ENCODE results near the gene TFR2. TPM values are rescaled to one million over a fixed set of nuclear protein-coding genes. Genes with fewer than 3 reads are reported as not detected.

Gene TFR2
- total and polyA plus RNA-seq, 9 of the 15 experiments (the other 6 are each of a cell fraction or from before 2014, with no cell fraction given), result 3.8 to 123 (median 51.1) TPM

- TSS peak; percentile 35 for BruUV-seq (replicated peaks)
- ChIA-PET CTCF (ENCODE audit: low intra/inter-chr PET ratio) (interaction anchor here (0.6 kb wide), 1 partner anchor 12 kb away, joined by 4 read pairs; no protein-coding TSS in a partner anchor), POLR2A (interaction anchor here (0.8 to 1.4 kb wide), 4 partner anchors 14 to 48 kb away, joined by 4 to 5 read pairs (median 4); no protein-coding TSS in a partner anchor)
- in situ Hi-C loops (cut with MboI) (no loop called here), intact Hi-C loops (cut with micrococcal nuclease) (loop anchor here (5.0 kb wide), 1 partner anchor 47 kb away; no protein-coding TSS in a partner anchor)
- Histone ChIP-seq H3K79me2 (ENCODE audit: control insufficient read depth, insufficient read depth, low read length) (peaks cover 46% of the 10 kb centered on the region), H3K36me3 (ENCODE audit: control insufficient read depth, insufficient read depth, low read length) (peaks cover 33% of the 10 kb centered on the region; the same call in 2 of the 3 replicates), H3K27me3 (ENCODE audit: control insufficient read depth in 2 of 2, insufficient read depth in 2 of 2, low read length in 2 of 2) (no peaks in the 10 kb centered on the region), H3K4me1 (replicated peaks in 1 of 2; ENCODE audit: control insufficient read depth in 2 of 2, insufficient read depth in 2 of 2, low read length in 2 of 2) (peaks cover 0 to 66% of the 10 kb centered on the region in 2 experiments; a peak in 4 of 5 replicates), H3K4me3 (peak overlapping the region; percentile 99), H3K9me1 (ENCODE audit: control insufficient read depth, insufficient read depth, low read length) (no peaks in the 10 kb centered on the region), H2AFZ (ENCODE audit: low read depth, low read length) (peak overlapping the region; percentile 43; the same call in 1 of the 2 replicates), H3K9ac (ENCODE audit: insufficient read depth in 1 of 2, low read depth in 2 of 2, low read length in 2 of 2) (peak overlapping the region; percentile 93 to 98), H4K20me1 (replicated peaks; ENCODE audit: control insufficient read depth, insufficient read depth, low read length) (peaks cover 11% of the 10 kb centered on the region; the same call in 1 of the 2 replicates), H3K4me2 (ENCODE audit: insufficient read depth, low read length) (peak overlapping the region; percentile 88), H3K27ac (ENCODE audit: extremely low read depth, low read depth, low read length) (peak overlapping the region; percentile 98), H3K9me3 (replicated peaks; ENCODE audit: control insufficient read depth, insufficient read depth, low read depth, low read length) (no peaks in the 10 kb centered on the region)
- peak; percentile 17 for ATAC-seq
- FAIRE-seq, result peak; percentile 55
- 1% methylated on average over 31 of the region's 43 CpGs for WGBS (ENCODE audit: insufficient coverage, low coverage, missing lambda C conversion rate)
- peak in 1 of 4 experiments; percentile 60 for DNase-seq (ENCODE audit: extremely low read depth in 1 of 4, low spot score in 3 of 4)
- TF ChIP-seq, protein P1, sequence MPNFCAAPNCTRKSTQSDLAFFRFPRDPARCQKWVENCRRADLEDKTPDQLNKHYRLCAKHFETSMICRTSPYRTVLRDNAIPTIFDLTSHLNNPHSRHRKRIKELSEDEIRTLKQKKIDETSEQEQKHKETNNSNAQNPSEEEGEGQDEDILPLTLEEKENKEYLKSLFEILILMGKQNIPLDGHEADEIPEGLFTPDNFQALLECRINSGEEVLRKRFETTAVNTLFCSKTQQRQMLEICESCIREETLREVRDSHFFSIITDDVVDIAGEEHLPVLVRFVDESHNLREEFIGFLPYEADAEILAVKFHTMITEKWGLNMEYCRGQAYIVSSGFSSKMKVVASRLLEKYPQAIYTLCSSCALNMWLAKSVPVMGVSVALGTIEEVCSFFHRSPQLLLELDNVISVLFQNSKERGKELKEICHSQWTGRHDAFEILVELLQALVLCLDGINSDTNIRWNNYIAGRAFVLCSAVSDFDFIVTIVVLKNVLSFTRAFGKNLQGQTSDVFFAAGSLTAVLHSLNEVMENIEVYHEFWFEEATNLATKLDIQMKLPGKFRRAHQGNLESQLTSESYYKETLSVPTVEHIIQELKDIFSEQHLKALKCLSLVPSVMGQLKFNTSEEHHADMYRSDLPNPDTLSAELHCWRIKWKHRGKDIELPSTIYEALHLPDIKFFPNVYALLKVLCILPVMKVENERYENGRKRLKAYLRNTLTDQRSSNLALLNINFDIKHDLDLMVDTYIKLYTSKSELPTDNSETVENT (CRISPR knock-in tag; IDR thresholded peaks at IDR 0.05), result 0 out of 2 replicates have a peak, but pooled peaks have one; percentile 12
- TF ChIP-seq CHD1 (IDR thresholded peaks at IDR 0.05; ENCODE audit: low read length) (peak; percentile 63), ZHX1 (conservative IDR thresholded peaks at IDR 0.05; ENCODE audit: low read length) (no peak), ZNF324 (CRISPR knock-in tag; IDR thresholded peaks at IDR 0.05) (no peak), CREB1 (IDR thresholded peaks at IDR 0.05) (no peak), CREB1 (CRISPR knock-in tag; IDR thresholded peaks at IDR 0.05) (no peak), SPI1 (IDR thresholded peaks at IDR 0.05; ENCODE audit: borderline replicate concordance, low read depth, low read length) (0 out of 2 replicates have a peak, but pooled peaks have one; percentile 20), HNRNPL (IDR thresholded peaks at IDR 0.05; ENCODE audit: low read depth, low read length) (no peak), NFE2L1 (tag; IDR thresholded peaks at IDR 0.05; ENCODE audit: borderline replicate concordance, low read depth) (no peak), SMAD4 (CRISPR knock-in tag; conservative IDR thresholded peaks at IDR 0.05) (no peak; the same call in 1 of the 2 replicates), HINFP (tag; conservative IDR thresholded peaks at IDR 0.05; ENCODE audit: low read depth) (no peak), FOXK1 (CRISPR knock-in tag; IDR thresholded peaks at IDR 0.05; ENCODE audit: borderline replicate concordance) (no peak), JUND (IDR thresholded peaks at IDR 0.05; ENCODE audit: borderline replicate concordance, low read depth, low read length) (no peak), JUND (tag; IDR thresholded peaks at IDR 0.05; ENCODE audit: borderline replicate concordance, low read depth, low read length) (no peak), ZNF408 (CRISPR knock-in tag; IDR thresholded peaks at IDR 0.05; ENCODE audit: low read depth) (no peak)
Observed at GRCh38 chr7:100674411-100675104, 33.2 kb upstream of the TFR2 start.

All from K562 (cell line).